GM21786 (cell line): ENCODE results near the gene MSI2.
"Not testable (repeated sequence)": the region's sequence is repeated elsewhere in the genome, so short reads cannot be mapped to it uniquely, and the experiment has no call there.

Experiments
- ATAC-seq: cut with Tn5 transposase; IDR thresholded peaks from one replicate; pipeline ENCODE4 v1.9.1; 2021; ENCODE audit not compliant: unreplicated experiment

Gene MSI2

DNA sequence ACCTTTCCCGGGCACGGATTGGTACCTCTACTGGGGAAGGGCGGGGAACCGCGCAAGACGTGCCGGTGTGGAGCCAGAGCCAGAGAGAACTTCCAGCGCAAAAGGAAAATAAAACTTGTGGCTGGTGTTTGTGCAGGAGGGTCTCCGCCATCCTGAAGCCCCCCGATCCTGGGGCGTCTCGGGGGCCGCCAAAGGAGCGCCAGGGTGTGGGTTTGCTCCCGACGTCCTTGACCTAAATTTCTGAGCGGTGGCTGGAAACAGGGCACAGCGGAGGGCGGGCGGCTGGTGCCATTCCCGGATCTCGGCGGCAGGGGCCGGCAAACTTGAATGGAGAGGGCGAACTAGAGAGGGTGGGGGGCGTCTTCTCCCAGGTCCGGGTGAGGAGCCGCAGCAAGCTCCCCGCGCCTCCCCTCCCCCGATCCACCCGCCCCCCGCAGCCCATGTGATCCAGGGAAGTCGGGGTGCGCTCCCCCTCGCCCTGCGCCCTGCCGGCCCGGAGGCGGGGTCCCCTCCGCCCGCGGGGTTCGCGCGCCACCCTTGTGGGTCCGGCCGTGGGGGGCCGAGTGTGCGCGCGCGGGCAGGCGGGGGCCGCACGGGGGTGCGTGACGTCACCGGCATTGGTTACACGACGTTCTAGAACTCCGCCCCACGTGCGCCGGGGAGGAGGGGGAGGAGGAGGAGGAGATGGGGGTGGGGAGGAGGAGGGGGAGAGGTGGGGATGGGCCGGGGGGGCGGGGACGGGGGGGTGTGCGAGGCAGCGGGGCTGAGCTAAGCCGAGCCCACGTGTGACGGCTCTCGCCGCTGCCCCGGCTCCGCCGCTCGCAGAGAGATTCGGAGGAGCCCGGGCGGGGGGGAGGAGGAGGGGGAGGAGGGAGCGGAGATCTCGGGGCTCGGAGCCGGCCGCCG, at the start of gene MSI2:
Gene MSI2, plus strand, starts transcription at position 748 of the 906 bp plus-strand sequence. CDS start 220 bp downstream, outside the sequence.
- peak; percentile 51 for ATAC-seq

DNA sequence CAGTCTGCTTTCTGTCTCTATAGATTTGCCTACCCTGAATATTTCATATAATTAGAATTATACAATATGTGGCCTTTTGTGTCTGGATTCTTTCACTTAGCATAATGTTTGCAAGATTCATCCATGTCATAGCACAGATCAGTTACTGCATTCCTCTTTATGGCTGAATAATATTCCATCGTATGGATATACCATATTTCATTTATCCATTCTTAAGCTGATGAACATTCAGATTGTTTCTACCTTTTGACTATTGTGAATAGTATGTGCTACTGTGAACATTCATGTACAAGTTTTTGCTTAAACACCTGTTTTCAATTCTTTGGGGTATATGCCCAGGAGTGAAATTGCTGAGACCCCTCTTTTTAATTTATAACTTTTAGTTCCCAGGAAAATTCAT, 49.4 kb upstream of the MSI2 start:
- ATAC-seq, result no peak

DNA sequence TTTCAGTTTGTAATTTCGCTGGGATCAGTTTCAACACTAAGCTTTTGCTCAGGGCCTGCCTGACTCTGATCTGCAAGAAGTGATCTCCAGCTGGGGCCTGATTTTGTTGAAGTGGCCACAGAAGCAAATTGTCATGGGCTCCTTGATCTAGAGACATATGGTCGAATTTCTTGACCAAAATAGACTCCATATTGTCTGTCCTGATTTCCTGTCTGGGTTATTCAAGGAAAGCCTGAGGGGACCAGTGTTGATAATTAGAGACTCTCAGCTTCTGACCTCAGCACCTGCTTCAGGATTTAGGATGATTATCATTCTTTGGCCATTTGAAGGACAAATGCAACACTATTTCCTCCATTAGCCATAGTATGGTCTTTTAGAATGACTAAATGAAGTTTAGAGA, 48.9 kb upstream of the MSI2 start:
- ATAC-seq, result no peak

DNA sequence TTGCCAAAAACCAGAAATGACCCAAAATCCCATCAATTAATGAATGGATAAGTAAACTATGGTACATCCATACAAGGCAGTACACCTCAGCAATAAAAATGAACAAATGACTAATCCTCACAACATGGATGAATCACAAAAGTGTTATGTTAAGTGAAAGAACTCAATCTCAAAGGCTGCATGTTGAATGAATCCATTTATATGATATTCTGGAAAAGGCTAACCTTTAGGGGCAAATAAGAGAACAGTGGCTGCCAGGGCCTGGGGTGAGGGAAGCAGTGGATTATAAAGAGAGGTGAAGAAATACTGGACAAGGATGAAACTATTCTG, 46.1 kb upstream of the MSI2 start:
- ATAC-seq, result no peak

DNA sequence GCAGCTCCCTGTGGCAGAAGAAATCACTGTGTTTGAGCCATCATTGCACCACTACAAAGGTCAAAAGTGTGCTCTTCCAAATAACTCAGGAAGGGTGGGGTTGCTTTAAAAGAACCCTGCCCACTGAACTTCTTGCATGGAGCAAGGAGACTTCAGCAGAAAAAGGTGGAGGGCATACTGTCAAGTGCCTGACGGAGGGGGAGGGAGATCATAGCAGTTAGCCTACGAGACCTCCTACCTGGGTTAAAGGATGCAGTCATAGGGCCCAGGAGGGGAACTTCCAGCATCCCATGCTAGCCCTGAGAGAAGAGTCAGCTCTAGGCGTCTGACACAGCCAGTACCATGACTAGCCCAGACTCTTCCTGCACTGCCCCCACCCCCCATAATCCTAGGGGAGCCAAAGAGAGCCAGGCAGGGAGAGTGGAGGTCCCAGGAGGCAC, 45.3 kb upstream of the MSI2 start:
- ATAC-seq, result no peak

DNA sequence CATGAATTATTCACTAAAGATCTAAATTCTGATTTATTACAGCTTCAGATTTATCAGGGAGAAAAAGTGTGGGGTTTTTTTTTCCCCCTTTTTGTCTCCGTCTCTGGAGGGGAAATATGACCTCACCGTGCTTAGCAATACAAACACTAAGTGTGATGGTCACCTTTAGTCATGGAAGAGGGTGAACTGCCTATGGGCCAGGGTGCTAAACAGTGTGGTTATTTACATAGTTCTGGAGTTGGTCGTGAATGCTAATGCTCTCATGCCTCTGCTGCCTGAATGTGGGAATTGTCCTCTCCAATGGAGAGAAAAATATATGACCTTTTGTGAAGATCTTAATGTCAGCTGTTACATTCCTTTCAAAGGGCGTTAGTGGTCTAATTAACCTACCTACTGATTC, 44.8 kb upstream of the MSI2 start:
- ATAC-seq, result no peak

DNA sequence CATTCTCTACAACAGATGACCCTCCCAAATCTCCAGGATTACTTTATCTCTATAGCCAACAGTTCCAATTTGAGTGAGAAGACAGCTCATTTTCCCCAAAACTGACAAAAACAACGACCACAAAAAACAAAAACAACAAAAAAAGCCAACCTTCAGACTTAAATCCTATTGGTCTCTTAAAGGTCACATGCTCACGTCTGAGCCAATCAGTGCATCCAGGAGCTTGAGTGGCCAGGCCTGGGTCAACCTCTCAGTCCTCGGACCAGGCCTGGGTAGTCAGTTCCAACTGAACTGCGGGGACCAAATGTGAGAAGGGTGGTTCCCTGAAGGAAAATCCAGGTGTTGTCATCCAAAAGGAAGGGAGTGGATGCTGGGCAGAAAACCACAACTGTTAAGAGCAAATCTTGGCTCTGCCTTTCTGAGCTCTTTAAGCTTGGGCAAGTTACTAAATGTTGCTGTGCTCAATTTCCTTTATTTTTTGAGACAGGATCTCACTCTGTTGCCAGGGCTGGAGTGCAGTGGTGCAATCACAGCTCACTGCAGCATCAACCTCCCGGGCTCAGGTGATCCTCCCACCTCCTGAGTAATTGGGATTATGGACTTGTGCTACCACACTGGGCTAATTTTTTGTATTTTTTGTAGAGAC, 43.0 kb upstream of the MSI2 start:
- no peak for ATAC-seq

DNA sequence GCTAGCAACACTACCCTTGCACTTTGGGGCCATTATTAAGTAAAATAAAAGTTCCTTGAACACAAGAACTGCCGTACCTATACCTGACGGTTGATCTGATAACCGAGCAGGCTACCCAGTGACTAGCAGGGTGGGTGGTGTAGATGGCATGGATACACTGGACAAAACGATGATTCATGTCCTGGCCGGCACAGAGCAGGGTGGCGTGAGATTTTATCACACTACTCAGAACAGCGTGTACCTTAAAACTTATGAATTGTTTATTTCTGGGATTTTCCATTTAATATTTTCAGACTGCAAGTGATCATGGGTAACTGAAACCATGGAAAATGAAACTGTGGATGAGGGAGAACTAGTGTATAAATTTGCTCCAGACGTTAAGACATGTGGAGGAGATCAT, 41.0 kb upstream of the MSI2 start:
- ATAC-seq, result no peak

DNA sequence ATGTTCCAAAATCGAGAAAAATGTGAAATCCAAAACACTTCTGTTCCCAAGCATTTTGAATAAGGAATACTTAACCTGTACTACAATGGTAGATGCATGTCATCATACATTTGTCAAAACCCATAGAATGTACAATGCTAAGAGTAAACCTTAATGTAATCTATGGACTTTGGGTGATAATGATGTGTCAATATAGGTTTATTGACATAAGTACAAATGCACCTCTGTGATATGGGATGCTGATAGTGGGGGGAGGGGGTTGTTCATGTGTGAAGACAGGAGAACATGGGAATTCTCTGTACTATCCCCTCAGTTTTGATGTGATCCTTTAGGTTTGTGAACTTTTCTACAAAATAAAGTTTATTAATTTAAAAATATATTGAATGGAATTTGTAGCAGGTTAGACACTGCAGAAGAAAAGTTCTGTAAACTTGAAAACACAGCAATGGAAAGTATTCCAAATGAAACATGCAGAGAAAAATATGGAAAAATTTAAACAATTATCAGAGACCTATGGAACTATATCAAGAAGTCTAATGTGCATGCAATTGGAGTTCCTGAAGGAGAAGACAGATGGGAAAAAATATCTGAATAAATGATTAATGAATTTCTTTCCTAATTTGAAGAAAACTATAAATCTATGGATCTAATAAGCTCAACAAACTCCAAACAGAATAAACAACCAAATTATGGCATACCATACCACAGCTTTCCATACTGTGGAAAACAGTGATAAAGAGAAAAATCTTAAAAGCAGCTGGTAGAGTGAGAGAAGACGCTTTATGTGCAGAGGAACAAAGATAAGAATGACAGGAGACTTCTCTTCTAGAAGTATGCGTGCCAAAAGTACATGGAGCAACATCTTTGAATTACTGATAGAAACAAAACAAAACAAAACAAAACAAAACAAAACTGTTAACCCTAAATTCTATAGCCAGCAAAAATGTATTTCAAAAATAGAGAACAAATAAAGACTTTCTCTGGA, 34.7 kb upstream of the MSI2 start:
- ATAC-seq, result no peak

DNA sequence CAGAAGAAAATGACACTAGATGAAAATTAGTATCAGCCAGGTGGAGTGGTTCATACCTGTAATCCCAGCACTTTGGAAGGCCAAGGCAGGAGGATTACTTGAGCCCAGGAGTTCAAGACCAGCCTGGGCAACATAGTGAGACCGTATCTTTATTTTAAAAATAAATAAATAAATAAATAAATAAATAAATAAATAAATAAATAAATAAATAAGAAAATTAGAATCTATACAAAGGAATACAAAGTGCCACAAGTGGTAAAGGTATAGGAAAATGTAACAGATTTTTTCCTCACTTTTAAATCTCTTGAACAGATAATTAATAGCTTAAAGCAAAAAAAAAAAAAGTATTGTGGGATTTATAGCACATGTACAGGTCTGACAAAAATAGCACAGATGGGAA, 33.9 kb upstream of the MSI2 start:
- ATAC-seq, result not testable (repeated sequence)

DNA sequence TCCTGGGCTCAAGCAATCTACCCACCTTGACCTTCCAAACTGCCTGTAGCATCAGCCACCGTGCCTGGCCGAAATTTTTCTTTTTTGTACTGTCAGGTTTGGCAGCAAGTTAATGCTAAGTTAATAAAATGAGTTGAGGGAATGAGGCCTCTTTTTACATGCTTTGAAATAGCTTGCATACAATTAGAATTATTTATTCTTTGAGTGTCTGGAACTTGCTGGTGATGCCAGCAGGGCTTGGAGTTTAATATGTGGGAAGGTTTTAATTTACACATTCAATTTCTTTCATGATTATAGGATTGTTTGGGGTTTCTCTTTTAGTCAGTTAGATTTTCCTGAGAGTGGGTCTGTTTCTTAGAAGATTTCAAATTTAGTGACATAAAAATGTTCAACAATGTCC, 31.2 kb upstream of the MSI2 start:
- no peak for ATAC-seq

DNA sequence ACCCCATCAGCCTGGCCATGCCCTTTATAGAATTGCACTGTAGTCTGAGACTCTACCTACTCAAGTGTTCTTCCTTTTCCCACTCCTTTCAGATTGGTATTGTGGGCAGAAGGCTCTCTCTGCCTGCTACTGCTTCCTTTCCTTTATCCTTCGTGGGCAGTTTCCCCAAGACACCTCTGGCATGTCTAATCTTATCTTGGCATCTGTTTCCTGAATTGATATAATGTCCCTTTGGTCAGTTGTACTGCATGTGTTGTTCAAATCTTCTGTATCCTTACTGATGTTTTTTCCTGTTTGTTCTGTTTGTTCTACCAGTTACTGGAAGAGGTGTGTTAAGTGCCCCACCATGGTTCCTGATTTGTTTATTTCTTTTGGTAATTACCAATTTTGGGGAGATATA, 29.5 kb upstream of the MSI2 start:
- no peak for ATAC-seq

DNA sequence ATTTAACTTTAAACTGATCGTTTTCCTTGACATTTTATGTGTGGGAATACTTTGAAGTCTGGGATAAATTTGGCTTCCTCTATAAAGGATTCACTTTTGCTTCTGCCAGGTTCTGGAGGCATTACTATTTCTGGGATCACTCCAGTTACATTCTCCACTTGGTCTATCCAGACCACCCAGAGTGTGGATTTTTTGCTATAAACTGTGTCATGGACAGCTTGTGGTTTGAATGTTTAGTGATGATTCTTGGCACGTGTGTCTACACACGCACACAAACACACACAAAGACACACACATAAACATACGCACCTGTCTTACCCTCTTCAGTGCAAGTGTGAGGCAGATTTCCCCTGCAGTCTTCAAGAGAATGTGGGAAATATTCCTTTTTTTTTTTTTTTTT, 27.4 kb upstream of the MSI2 start:
- no peak for ATAC-seq

DNA sequence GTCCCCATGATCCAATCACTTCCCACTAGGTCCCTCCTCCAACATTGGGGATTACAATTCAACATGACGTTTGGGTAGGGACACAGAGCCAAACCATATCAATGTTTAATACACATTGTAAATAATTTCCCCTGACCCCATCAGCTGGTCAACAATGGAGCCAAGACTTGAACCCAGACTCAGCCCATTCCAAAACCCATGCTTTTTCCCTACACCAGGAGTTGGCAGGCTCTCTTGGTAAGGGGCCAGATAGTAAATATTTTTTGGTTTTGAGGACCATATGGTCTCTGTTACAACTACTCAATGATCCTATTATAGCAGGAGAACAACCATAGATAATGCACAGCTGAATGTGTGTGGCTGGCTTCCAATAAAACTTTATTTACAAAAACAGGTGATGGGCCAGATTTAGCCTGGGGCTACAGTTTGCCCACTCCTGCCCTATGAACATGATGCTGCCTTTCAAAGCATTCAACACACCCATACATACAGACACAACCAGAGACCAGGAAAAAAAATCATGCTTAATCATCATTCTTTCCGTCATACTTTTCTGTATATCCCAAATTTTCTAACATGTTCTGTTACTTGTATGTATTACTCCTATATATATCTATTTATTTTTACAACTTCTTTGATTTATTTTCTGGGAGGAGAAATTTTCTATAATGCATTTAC, 22.1 kb upstream of the MSI2 start:
- ATAC-seq, result no peak

DNA sequence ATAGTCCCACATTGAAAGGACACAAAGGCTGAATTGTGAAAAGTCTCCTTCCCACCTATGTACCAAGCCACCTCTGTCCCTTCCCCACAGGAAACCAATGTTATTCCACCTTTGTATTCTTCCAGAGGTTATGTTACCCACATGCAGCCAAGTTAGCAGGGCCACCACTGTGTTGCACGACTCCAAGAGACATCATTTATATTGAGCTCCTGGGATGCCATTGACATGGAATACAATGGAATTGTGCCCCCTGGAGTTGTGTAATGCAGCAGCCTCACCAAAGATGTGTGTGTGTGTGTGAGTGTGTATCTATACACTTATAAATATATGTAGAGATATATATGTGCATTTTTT, 21.6 kb upstream of the MSI2 start:
- no peak for ATAC-seq

DNA sequence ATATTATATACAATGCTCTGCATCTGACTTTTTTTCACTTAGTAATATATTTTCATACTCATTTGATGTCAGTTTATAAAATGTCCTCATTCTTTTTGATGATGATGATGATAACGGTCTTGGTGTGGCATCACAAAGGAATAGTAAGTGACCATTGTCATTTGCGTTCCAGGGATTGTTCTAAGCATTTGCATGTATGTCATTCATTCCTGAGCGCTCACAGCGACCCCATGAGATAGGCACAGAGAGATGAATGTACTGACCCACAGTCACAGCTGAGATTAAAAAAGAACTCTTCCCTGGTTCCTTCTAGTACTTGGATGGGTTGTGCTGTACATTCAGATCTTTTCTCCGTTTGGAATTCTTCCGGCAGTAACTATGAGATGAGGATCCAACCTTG, 21.2 kb upstream of the MSI2 start:
- no peak for ATAC-seq

DNA sequence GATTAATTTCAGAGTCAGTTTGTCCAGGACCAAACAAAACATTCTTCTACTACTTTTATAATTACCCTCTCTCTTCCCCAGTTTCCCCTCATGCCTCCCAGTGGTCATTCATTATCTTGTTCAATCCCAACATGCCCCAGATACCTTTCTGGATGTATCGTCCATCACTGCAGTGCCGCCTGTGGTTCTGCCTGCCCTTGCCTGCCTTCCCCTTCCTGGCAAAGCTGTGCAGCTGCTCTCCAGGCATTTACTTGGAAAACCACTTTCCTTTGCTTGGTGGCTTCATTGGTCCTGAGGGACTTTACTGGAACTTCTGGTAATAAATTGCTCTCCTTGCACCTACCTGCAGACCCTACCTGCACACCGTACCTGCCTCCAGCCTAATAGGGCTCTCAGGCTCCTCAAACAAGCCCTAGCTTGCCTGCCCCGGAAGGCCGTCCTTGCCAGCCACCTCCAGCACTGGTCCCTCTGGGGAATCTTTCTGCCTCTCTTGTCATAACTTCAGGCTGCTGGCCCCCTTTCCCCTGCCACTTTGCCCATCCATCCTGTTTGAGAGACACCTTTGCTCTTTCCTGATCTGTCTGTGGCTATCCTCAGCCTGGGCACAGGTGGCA, 19.5 kb upstream of the MSI2 start:
- ATAC-seq, result no peak

DNA sequence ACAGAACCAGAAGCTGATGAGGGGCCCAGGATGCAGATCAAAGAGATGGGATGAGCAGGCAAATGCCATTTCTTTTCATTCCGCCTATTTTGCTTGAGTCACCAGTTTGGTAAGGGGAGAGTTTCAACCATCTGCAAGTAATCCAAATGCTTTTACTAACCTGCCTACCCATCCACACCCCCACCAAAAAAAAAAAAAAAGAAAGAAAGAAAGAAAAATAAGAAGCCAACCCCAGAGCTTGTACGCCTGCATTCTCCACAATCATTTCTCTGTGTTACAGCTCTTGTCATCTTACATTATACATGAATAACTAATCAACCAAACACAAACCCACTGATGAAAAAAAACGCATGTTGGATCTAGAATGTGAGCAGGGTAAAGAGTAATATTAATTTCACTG, 15.7 kb upstream of the MSI2 start:
- ATAC-seq, result no peak

DNA sequence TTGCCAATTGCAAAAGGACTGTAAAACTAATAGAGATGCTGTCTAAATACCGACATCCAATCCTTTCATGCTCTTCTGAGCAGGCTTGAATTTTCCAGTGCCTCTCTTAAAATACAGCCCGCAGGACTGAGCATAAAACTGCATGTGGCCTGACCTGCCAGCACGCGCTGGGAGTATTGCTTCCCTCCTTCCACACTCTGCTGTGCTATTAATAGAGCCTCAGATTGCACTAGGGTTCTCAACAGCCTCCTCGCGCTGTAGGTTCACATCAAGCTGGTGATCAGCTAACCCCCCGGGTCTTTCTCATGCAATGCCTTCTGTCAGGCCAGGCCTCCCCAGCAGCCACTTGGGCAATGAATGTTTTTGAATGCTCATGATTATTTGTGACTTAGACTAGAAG, 14.2 kb upstream of the MSI2 start:
- ATAC-seq, result no peak

DNA sequence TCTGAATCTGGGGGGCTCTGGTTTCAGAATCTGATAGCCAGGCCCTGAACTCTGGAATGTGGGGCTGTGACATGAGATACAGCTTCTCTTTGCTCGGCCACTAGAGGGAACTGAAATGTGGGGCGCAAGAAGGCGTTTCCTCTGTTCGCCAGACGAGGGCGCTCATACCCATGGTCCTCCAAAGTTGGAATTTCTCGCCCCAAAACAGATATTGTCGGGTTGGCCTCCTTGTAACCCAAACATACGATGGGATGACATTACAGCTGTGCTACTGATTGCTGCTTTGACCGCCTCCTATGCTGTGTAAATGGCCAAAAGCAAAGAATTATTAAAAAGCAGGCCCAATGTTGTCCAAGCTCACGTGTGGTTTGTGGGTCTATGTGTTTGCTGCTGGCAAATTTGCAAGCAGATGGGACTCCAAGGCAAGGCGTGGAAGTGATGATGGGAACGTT, 13.1 kb upstream of the MSI2 start:
- no peak for ATAC-seq
